ENCODE data around the gene BASP1.

DNA sequence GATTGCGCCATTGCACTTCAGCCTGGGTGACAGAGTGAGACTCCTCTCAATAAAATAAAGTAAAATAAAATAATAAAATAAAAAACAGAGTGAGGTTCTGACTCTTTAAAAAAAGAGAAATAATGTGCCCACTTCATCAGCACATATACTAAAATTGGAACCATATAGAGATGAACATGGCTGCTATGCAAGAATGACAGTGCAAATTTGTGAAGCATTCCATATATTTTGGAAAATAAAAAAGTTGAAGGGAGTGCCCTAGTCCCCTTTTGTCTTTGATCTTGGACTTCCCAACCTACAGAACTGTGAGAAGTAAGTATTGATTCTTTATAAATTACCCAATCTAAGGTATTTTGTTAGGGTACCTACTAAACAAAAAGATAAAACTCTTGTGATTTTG lies 23.1 kb downstream of the BASP1 start:
- TF ChIP-seq, protein P1, sequence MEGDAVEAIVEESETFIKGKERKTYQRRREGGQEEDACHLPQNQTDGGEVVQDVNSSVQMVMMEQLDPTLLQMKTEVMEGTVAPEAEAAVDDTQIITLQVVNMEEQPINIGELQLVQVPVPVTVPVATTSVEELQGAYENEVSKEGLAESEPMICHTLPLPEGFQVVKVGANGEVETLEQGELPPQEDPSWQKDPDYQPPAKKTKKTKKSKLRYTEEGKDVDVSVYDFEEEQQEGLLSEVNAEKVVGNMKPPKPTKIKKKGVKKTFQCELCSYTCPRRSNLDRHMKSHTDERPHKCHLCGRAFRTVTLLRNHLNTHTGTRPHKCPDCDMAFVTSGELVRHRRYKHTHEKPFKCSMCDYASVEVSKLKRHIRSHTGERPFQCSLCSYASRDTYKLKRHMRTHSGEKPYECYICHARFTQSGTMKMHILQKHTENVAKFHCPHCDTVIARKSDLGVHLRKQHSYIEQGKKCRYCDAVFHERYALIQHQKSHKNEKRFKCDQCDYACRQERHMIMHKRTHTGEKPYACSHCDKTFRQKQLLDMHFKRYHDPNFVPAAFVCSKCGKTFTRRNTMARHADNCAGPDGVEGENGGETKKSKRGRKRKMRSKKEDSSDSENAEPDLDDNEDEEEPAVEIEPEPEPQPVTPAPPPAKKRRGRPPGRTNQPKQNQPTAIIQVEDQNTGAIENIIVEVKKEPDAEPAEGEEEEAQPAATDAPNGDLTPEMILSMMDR (IDR thresholded peaks at IDR 0.05) = no peak
- TF ChIP-seq EZH2 (IDR thresholded peaks at IDR 0.05) (no peak), EZH2phosphoT487 (IDR thresholded peaks at IDR 0.05) (no peak)
